H9 (cell line): ENCODE data around the gene DGKB. TPM values are rescaled to one million over a fixed set of nuclear protein-coding genes. Genes with fewer than 3 reads are reported as not detected.

Source experiments
- DNase-seq: peaks from one replicate; pipeline ENCODE4 v3.0.0-alpha.2; 2017
- H2AFZ ChIP-seq: one replicate; pipeline ENCODE4 v1.6.1; 2013; ENCODE audit warnings: mild to moderate bottlenecking, low read length, control low read depth, moderate library complexity
- H2AK5ac ChIP-seq: 2 replicates; pipeline ENCODE4 v1.6.1; 2013; ENCODE audit warnings: low read length, control low read depth, mixed read lengths; ENCODE audit not compliant: insufficient read length
- H2BK120ac ChIP-seq: one replicate; pipeline ENCODE4 v1.6.1; 2013; ENCODE audit warnings: low read depth, mild to moderate bottlenecking, low read length, control low read depth, inconsistent platforms; ENCODE audit not compliant: poor library complexity, severe bottlenecking
- H2BK12ac ChIP-seq: 2 replicates; pipeline ENCODE4 v1.6.1; 2013; ENCODE audit warnings: low read length, control low read depth, mixed read lengths, low read depth; ENCODE audit not compliant: insufficient read length
- H2BK15ac ChIP-seq: 2 replicates; pipeline ENCODE4 v1.6.1; 2013; ENCODE audit warnings: low read depth, low read length, control low read depth
- H2BK20ac ChIP-seq: one replicate; pipeline ENCODE4 v1.6.1; 2013; ENCODE audit warnings: low read depth, mild to moderate bottlenecking, low read length, control low read depth, inconsistent platforms; ENCODE audit not compliant: poor library complexity, severe bottlenecking
- H2BK5ac ChIP-seq: 2 replicates; pipeline ENCODE4 v1.6.1; 2013; ENCODE audit warnings: low read length, control low read depth, mixed read lengths; ENCODE audit not compliant: insufficient read length
- H3K14ac ChIP-seq: 2 replicates; pipeline ENCODE4 v1.6.1; 2013; ENCODE audit warnings: low read length, control low read depth; ENCODE audit not compliant: insufficient read depth
- H3K18ac ChIP-seq: 2 replicates; pipeline ENCODE4 v1.6.1; 2013; ENCODE audit warnings: low read depth, mild to moderate bottlenecking, mixed read lengths, low read length, control low read depth; ENCODE audit not compliant: insufficient read length
- H3K23ac ChIP-seq: 2 replicates; pipeline ENCODE4 v1.6.1; 2013; ENCODE audit warnings: low read length, control low read depth, mixed read lengths, low read depth; ENCODE audit not compliant: insufficient read length
- H3K23me2 ChIP-seq: 2 replicates; pipeline ENCODE4 v1.6.1; 2013; ENCODE audit warnings: low read depth, mild to moderate bottlenecking, mixed read lengths, low read length, control low read depth; ENCODE audit not compliant: insufficient read length, poor library complexity, severe bottlenecking
- H3K27ac ChIP-seq: 2 replicates; pipeline ENCODE4 v1.5.1; 2013; ENCODE audit warnings: low read length, control low read depth, mixed read lengths, low read depth; ENCODE audit not compliant: insufficient read length
- H3K27me3 ChIP-seq: 2 replicates; pipeline ENCODE4 v1.6.1; 2013; ENCODE audit warnings: low read length, control low read depth, inconsistent platforms; ENCODE audit not compliant: insufficient read depth
- H3K4ac ChIP-seq: 2 replicates; pipeline ENCODE4 v1.6.1; 2013; ENCODE audit warnings: low read depth, mild to moderate bottlenecking, control low read depth, inconsistent platforms, low read length, moderate library complexity
- H3K4me1 ChIP-seq: 2 replicates; pipeline ENCODE4 v1.6.1; 2013; ENCODE audit warnings: low read length, control low read depth, inconsistent platforms; ENCODE audit not compliant: insufficient read depth
- H3K4me2 ChIP-seq: 2 replicates; pipeline ENCODE4 v1.6.1; 2013; ENCODE audit warnings: low read length, control low read depth, mixed read lengths; ENCODE audit not compliant: insufficient read length, insufficient read depth
- H3K56ac ChIP-seq: 2 replicates; pipeline ENCODE4 v1.6.1; 2013; ENCODE audit warnings: low read depth, mild to moderate bottlenecking, mixed read lengths, low read length, control low read depth; ENCODE audit not compliant: insufficient read length
- H3K79me1 ChIP-seq: 2 replicates; pipeline ENCODE4 v1.6.1; 2013; ENCODE audit warnings: low read depth, mild to moderate bottlenecking, moderate library complexity, low read length, control low read depth, inconsistent platforms; ENCODE audit not compliant: insufficient read depth, poor library complexity, severe bottlenecking
- H3K79me2 ChIP-seq: 2 replicates; pipeline ENCODE4 v1.6.1; 2013; ENCODE audit warnings: low read length, control low read depth, inconsistent platforms; ENCODE audit not compliant: insufficient read depth
- H3K9ac ChIP-seq: 2 replicates; pipeline ENCODE4 v1.6.1; 2013; ENCODE audit warnings: low read length, control low read depth, mixed read lengths; ENCODE audit not compliant: insufficient read length; ENCODE audit errors: extremely low read depth
- H3K9me3 ChIP-seq: one replicate; pipeline ENCODE4 v1.6.1; 2013; ENCODE audit warnings: low read depth, low read length, inconsistent platforms; ENCODE audit not compliant: control insufficient read depth
- H3T11ph ChIP-seq: one replicate; pipeline ENCODE4 v1.6.1; 2013; ENCODE audit warnings: mild to moderate bottlenecking, low read length, control low read depth, inconsistent platforms
- H4K20me1 ChIP-seq: one replicate; pipeline ENCODE4 v1.6.1; 2013; ENCODE audit not compliant: control insufficient read depth, insufficient read length, insufficient read depth
- H4K5ac ChIP-seq: 2 replicates; pipeline ENCODE4 v1.6.1; 2013; ENCODE audit warnings: low read depth, mild to moderate bottlenecking, mixed read lengths, low read length, control low read depth; ENCODE audit not compliant: insufficient read length
- H4K8ac ChIP-seq: replicated peaks from 2 replicates; pipeline ENCODE4 v1.6.1; 2013; ENCODE audit warnings: low read length, control low read depth, mixed read lengths, low read depth; ENCODE audit not compliant: insufficient read length
- H4K91ac ChIP-seq: 2 replicates; pipeline ENCODE4 v1.6.1; 2013; ENCODE audit warnings: low read depth, mild to moderate bottlenecking, moderate library complexity, mixed read lengths, low read length, control low read depth; ENCODE audit not compliant: insufficient read length
- H3K27ac Mint-ChIP-seq, 3 experiments: 2 replicates in 2 of 3; 3 replicates in 1 of 3; pipeline ENCODE4 v1.8.0; 2020 to 2021; ENCODE audit warnings: mixed read lengths in 3 of 3, mild to moderate bottlenecking in 1 of 3, moderate library complexity in 1 of 3
- H3K27me3 Mint-ChIP-seq: 2 replicates; pipeline ENCODE4 v1.8.0; 2021; ENCODE audit warnings: low read depth, mild to moderate bottlenecking, moderate library complexity, mixed read lengths
- H3K36me3 Mint-ChIP-seq, 3 experiments: 2 replicates in 2 of 3; 3 replicates in 1 of 3; pipeline ENCODE4 v1.8.0; 2020 to 2021; ENCODE audit warnings: low read depth in 3 of 3, mixed read lengths in 3 of 3; ENCODE audit not compliant: insufficient read depth in 1 of 3
- H3K4me1 Mint-ChIP-seq, 2 experiments: 2 replicates each; pipeline ENCODE4 v1.8.0; 2020; ENCODE audit warnings: mixed read lengths in 2 of 2
- H3K4me3 Mint-ChIP-seq, 2 experiments: 2 replicates in 1 of 2; 3 replicates in 1 of 2; pipeline ENCODE4 v1.8.0; 2020 to 2021; ENCODE audit warnings: mild to moderate bottlenecking in 2 of 2, mixed read lengths in 2 of 2, moderate library complexity in 1 of 2
- H3K9me3 Mint-ChIP-seq, 2 experiments: 2 replicates in 1 of 2; 3 replicates in 1 of 2; pipeline ENCODE4 v1.8.0; 2020; ENCODE audit warnings: mild to moderate bottlenecking in 2 of 2, mixed read lengths in 2 of 2, moderate library complexity in 1 of 2
- CTCF ChIP-seq: fragments of 200-600 bp; sonication (generic); conservative IDR thresholded peaks from 3 replicates; pipeline ENCODE4 v1.8.0; 2021; ENCODE audit warnings: antibody characterized with exemption, mild to moderate bottlenecking
- WGBS: extraction: QIAGEN DNeasy Blood & Tissue Kit; methylation state at CpG from one replicate; pipeline ENCODE4 v1.1.7; 2013; ENCODE audit warnings: missing lambda C conversion rate, low lambda C conversion rate, mixed read lengths; ENCODE audit not compliant: insufficient read length; ENCODE audit errors: extremely low coverage; 5-methylcytosine and 5-hydroxymethylcytosine counted together
- total RNA-seq: library from RNA; stranded (reverse); gene quantifications from 2 replicates; pipeline ENCODE4 v1.2.1, GENCODE V29; 2021

The DGKB gene
- total RNA-seq, 1 experiment from 2014 or later: 0.26 TPM

- no CpG with 5 or more reads among the region's 2 CpGs for whole genome bisulfite sequencing
- no peaks in the 10 kb centered on the region for H3K23me2 ChIP-seq
Measured at GRCh38 chr7:14147532-14147931, 755.0 kb downstream of the DGKB start.

More at GRCh38 chr7:14147532-14147931, 755.0 kb downstream of the DGKB start:
- no peak overlapping the region for H3K27ac ChIP-seq
- H3K9me3 Mint-ChIP-seq: no peaks in the 10 kb centered on the region
- H2AFZ ChIP-seq: no peak overlapping the region
- H4K8ac ChIP-seq: no peak overlapping the region
- no peaks in the 10 kb centered on the region for H3K36me3 Mint-ChIP-seq
- no peak overlapping the region for H3K4me2 ChIP-seq
- H3K79me1 ChIP-seq: no peaks in the 10 kb centered on the region
- no peaks in the 10 kb centered on the region for H3K27me3 Mint-ChIP-seq
- no peak overlapping the region for H3K14ac ChIP-seq
- no peak overlapping the region for H3K4me3 Mint-ChIP-seq
- H4K91ac ChIP-seq: no peak overlapping the region
- no peak overlapping the region for H3T11ph ChIP-seq
- H2BK15ac ChIP-seq: no peak overlapping the region
- H2BK20ac ChIP-seq: no peak overlapping the region
- H2AK5ac ChIP-seq: no peak overlapping the region
- no peaks in the 10 kb centered on the region for H3K4me1 ChIP-seq
- H2BK5ac ChIP-seq: no peak overlapping the region
- no peak overlapping the region for H2BK12ac ChIP-seq
- no peak overlapping the region for H3K56ac ChIP-seq
- no peaks in the 10 kb centered on the region for H4K20me1 ChIP-seq
- H3K79me2 ChIP-seq: no peaks in the 10 kb centered on the region
- no peak for TF ChIP-seq CTCF
- H3K9ac ChIP-seq: no peak overlapping the region
- H2BK120ac ChIP-seq: no peak overlapping the region
- H3K9me3 ChIP-seq: no peaks in the 10 kb centered on the region
- H4K5ac ChIP-seq: no peak overlapping the region
- no peak overlapping the region for H3K4ac ChIP-seq
- H3K23ac ChIP-seq: no peak overlapping the region
- no peaks in the 10 kb centered on the region for H3K27me3 ChIP-seq
- peaks cover 7 to 10% of the 10 kb centered on the region in 2 experiments for H3K4me1 Mint-ChIP-seq
- no peak for DNase-seq
- no peak overlapping the region for H3K27ac Mint-ChIP-seq
- H3K18ac ChIP-seq: no peak overlapping the region
